AG04450 (cell line): ENCODE measurements around the gene ATXN3. TPM values are rescaled to one million over a fixed set of nuclear protein-coding genes. Genes with fewer than 3 reads are reported as not detected.

Source experiments
- CTCF ChIA-PET: fragments of 300-600, 350-600 bp; formaldehyde crosslinking; extraction: SDS; loops from one replicate; lab custom pipeline; 2022; ENCODE audit warnings: antibody characterized with exemption, inconsistent platforms; lab: Charles Lee
- POLR2A ChIA-PET: fragments of 350-600 bp; formaldehyde crosslinking; extraction: SDS; loops from one replicate; lab custom pipeline; 2021; ENCODE audit warnings: antibody characterized with exemption, inconsistent platforms; lab: Yijun Ruan, JAX
- DNase-seq: peaks from one replicate; pipeline ENCODE4 v3.0.0-alpha.2; 2011; ENCODE audit warnings: low read depth, low spot score
- H3K27ac ChIP-seq: one replicate; pipeline ENCODE4 v1.5.1; 2012; ENCODE audit warnings: low read depth, low read length, control low read depth
- H3K27me3 ChIP-seq: one replicate; pipeline ENCODE4 v1.6.0; 2012; ENCODE audit warnings: low read length; ENCODE audit not compliant: control insufficient read depth, insufficient read depth
- H3K4me3 ChIP-seq: 2 replicates; pipeline ENCODE4 v1.5.1; 2011; ENCODE audit warnings: mild to moderate bottlenecking, low read depth, low read length, control low read depth
- H3K9me3 ChIP-seq: 2 replicates; pipeline ENCODE4 v1.5.1; 2012; ENCODE audit warnings: low read length; ENCODE audit not compliant: control insufficient read depth, insufficient read depth
- polyA plus RNA-seq: library from polyadenylated mRNA; depleted of rRNA; stranded (reverse); fragments of >200 nt; gene quantifications from 2 replicates; pipeline ENCODE4 v1.2.3, GENCODE V29; 2011
- TF ChIP-seq, protein P1 (sequence below): IDR thresholded peaks from 2 replicates; pipeline ENCODE4 v1.5.1; 2011; ENCODE audit warnings: low read depth, low read length, control low read depth, inconsistent platforms

ATXN3 gene
- polyA plus RNA-seq, 1 experiment: 38.2 TPM

DNA sequence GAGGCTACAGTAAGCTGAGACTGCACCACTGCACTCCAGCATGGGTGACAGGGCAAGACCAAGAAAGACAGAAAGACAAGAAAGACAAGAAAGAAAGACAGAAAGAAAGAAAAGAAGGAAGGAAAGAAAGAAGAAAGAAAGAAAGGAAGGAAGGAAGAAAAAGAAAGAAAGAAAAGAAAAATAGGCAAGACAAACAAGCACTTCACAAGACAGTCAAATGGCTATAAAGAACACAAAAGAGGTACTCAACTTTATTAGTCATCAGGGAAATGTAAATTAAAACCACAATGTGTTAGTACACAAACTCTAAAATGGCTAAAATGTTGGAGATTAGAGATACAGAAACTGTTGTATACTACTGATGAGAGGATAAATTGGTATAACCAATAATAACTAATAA lies 6.6 kb downstream of the ATXN3 start:
- CTCF ChIA-PET: interaction anchor here (0.6 kb wide), 1 partner anchor 436 kb away, joined by 4 read pairs; no protein-coding TSS in a partner anchor

DNA sequence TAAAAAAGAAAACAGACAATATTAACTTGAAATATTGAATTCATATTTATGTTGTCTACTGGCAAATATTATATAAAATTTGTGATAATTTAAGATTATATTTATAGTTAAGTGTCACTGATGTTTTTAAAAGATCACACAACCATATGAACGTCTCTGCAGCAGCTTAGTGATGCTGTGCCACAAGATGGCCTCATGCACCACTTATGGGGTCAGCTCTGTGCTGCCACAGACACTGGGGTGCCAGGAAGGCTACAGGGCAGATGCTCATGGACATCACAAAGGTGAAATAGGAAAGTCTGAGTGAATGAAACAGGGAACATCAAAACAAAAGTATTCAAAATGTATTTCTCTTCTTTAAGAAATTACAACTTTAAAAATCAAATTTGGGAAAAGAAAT lies 13.1 kb downstream of the ATXN3 start:
- CTCF ChIA-PET: interaction anchor here (1.1 to 1.4 kb wide), 2 partner anchors 13 to 42 kb away, joined by 3 to 14 read pairs; partner anchors contain the start of gene ATXN3
- DNase-seq: no peak
- TF ChIP-seq, protein P1, sequence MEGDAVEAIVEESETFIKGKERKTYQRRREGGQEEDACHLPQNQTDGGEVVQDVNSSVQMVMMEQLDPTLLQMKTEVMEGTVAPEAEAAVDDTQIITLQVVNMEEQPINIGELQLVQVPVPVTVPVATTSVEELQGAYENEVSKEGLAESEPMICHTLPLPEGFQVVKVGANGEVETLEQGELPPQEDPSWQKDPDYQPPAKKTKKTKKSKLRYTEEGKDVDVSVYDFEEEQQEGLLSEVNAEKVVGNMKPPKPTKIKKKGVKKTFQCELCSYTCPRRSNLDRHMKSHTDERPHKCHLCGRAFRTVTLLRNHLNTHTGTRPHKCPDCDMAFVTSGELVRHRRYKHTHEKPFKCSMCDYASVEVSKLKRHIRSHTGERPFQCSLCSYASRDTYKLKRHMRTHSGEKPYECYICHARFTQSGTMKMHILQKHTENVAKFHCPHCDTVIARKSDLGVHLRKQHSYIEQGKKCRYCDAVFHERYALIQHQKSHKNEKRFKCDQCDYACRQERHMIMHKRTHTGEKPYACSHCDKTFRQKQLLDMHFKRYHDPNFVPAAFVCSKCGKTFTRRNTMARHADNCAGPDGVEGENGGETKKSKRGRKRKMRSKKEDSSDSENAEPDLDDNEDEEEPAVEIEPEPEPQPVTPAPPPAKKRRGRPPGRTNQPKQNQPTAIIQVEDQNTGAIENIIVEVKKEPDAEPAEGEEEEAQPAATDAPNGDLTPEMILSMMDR: no peak
- Histone ChIP-seq H3K27ac (no peak overlapping the region), H3K27me3 (no peaks in the 10 kb centered on the region), H3K4me3 (no peak overlapping the region), H3K9me3 (no peaks in the 10 kb centered on the region)
- POLR2A ChIA-PET: no interaction called here

More for the DNA sequence above, 6.6 kb downstream of the ATXN3 start:
- no peak for DNase-seq
- Histone ChIP-seq H3K27ac (no peak overlapping the region), H3K27me3 (no peaks in the 10 kb centered on the region), H3K4me3 (no peak overlapping the region), H3K9me3 (no peaks in the 10 kb centered on the region)
- POLR2A ChIA-PET: no interaction called here
- TF ChIP-seq, protein P1: no peak

DNA sequence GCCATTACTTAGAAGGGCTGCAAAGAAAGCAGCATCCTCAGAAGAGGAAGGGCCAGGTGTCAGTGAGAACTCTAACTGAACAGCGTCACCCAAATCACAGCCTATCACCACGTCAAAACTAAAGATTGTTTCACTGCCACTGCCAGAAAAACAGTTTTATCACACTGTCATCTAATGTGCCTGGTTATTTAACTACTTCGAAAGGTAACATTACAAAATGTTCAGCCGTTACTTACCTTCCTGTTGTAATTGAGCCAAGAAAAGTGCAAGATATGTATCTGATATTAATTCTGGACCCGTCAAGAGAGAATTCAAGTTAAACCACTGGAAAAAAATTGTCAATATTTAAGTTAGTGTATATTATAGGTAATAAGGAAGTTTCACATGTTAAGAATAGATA lies 17.9 kb downstream of the ATXN3 start:
- Histone ChIP-seq H3K4me3 (no peak overlapping the region), H3K9me3 (no peaks in the 10 kb centered on the region), H3K27me3 (no peaks in the 10 kb centered on the region), H3K27ac (no peak overlapping the region)
- DNase-seq: no peak
- POLR2A ChIA-PET: no interaction called here
- TF ChIP-seq, protein P1: no peak
- CTCF ChIA-PET: interaction anchor here (1.9 kb wide), 1 partner anchor 18 kb away, joined by 11 read pairs; the partner anchor contains the start of gene ATXN3

DNA sequence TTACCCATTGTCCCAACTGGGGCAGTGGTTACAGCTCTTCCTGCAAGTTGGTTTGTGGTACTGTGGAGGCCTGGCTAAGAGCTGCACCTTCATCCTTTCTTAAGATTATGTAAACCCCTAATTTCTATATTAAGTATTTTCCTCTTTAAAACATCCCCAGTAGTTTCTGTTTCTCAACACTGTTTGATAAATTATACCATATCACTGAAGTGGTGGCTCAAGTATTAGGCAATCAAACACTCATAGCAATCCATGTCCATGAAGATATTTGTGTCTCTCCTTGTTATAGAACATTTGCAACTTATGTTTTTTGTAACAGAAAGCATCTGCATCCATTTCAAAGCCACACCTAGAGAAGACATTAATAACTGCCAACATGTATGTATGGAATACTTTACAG lies 31.8 kb downstream of the ATXN3 start:
- Histone ChIP-seq H3K4me3 (no peak overlapping the region), H3K27me3 (no peaks in the 10 kb centered on the region), H3K27ac (no peak overlapping the region), H3K9me3 (no peaks in the 10 kb centered on the region)
- CTCF ChIA-PET: no interaction called here
- DNase-seq: no peak
- TF ChIP-seq, protein P1: no peak
- POLR2A ChIA-PET: no interaction called here

DNA sequence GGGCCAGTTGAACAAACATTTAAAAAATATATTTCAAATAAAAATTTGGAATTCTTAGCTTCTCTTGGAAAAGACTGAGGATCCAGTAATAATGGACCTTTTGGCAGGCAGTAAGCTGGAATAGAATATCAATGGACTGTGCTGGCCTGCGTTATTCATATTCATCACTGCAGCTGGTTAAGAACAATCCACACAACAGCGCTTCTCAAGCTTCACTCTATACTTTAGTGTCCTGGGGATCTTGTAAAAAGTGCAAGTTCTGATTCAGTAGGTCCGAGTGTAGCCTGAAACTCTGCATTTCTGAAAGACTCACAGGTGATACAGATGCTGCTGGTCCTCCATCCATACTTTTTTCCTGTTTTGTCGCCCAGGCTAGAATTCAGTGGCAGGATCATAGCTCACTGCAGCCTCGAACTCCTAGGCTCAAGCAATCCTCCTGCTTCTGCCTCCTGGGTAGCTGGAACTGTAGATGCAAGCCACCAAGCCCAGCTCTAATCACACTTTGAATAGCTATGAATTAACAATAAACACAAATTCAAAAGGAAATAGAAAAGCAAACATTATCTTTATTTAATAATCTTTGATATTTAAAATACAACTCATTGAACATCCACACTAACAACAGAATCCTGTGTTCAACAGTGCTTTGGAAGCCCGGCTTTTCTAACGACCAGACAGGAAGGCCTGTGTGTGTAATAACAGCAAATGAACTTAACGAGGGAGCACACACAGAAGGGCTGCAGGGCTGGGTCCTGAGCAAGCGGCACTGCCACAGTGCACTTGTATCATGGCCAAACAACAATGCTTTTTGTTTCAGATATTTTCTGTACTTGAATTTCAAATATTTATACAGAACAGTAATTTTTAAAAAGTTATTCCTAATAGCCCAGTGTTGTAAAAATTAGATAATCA lies 48.1 kb downstream of the ATXN3 start:
- Histone ChIP-seq H3K4me3 (no peak overlapping the region), H3K27me3 (no peaks in the 10 kb centered on the region), H3K27ac (no peak overlapping the region), H3K9me3 (no peaks in the 10 kb centered on the region)
- TF ChIP-seq, protein P1: no peak
- ChIA-PET CTCF (interaction anchor here (1.3 kb wide), 2 partner anchors 48 to 61 kb away, joined by 5 to 7 read pairs; partner anchors contain the start of gene ATXN3), POLR2A (no interaction called here)
- DNase-seq: no peak
